Panc1 (cell line): ENCODE results near the gene SEC16A. TPM values are rescaled to one million over a fixed set of nuclear protein-coding genes. Genes with fewer than 3 reads are reported as not detected.

ENCODE experiments used
- ATAC-seq: fragments of 200-7000 bp; cut with Tn5 transposase; 2 replicates; pipeline ENCODE4 v1.9.1; 2020; ENCODE audit warnings: mild to moderate bottlenecking, moderate library complexity
- BruUV-seq: library from RNA; stranded (reverse); fragments of 400-500 nt; replicated peaks from 2 replicates; lab custom pipeline; 2021; lab: Mats Ljungman, UMichigan
- CTCF ChIA-PET: fragments of 300-600 bp; sonication (Branson Sonifier 250); formaldehyde crosslinking; loops from one replicate; lab custom pipeline; 2022; ENCODE audit warnings: antibody characterized with exemption; lab: Charles Lee
- POLR2A ChIA-PET: fragments of 300-600 bp; sonication (Branson Sonifier 250); formaldehyde crosslinking; loops from one replicate; lab custom pipeline; 2022; ENCODE audit warnings: antibody characterized with exemption; lab: Charles Lee
- DNase-seq: peaks from one replicate; pipeline ENCODE4 v3.0.0-alpha.2; 2010; ENCODE audit warnings: low read depth, low spot score
- H3K27ac ChIP-seq: 2 replicates; pipeline ENCODE4 v1.5.1; 2011; ENCODE audit warnings: mild to moderate bottlenecking, low read length, inconsistent platforms
- H3K27me3 ChIP-seq: fragments of 200-500 bp; sonication (Bioruptor generic); 2 replicates; pipeline ENCODE4 v1.6.0; 2014; ENCODE audit warnings: low read length, inconsistent platforms; ENCODE audit not compliant: control insufficient read depth, insufficient read depth
- H3K36me3 ChIP-seq: fragments of 200-500 bp; sonication (Bioruptor generic); 2 replicates; pipeline ENCODE4 v1.5.1; 2014; ENCODE audit warnings: inconsistent platforms, mild to moderate bottlenecking, low read length, moderate library complexity; ENCODE audit not compliant: control insufficient read depth, insufficient read depth
- H3K4me1 ChIP-seq: 2 replicates; pipeline ENCODE4 v1.5.1; 2011; ENCODE audit warnings: inconsistent platforms, mild to moderate bottlenecking, low read length, moderate library complexity; ENCODE audit not compliant: control insufficient read depth, insufficient read depth
- H3K4me3 ChIP-seq, 2 experiments: 2 replicates each; pipeline ENCODE4 v1.5.1; 2011 to 2012; ENCODE audit warnings: low read depth in 2 of 2, low read length in 2 of 2, mild to moderate bottlenecking in 2 of 2, inconsistent platforms in 1 of 2, moderate library complexity in 1 of 2
- H3K9me3 ChIP-seq: fragments of 200-500 bp; sonication (Bioruptor generic); 2 replicates; pipeline ENCODE4 v1.5.1; 2014; ENCODE audit warnings: low read depth, mild to moderate bottlenecking, inconsistent platforms, low read length, moderate library complexity; ENCODE audit not compliant: control insufficient read depth, insufficient read depth
- POLR2AphosphoS5 ChIP-seq: IDR thresholded peaks from 2 replicates; pipeline ENCODE4 v1.6.1; 2012; ENCODE audit warnings: mild to moderate bottlenecking, low read depth, low read length, moderate library complexity
- SIN3A ChIP-seq: IDR thresholded peaks from 2 replicates; pipeline ENCODE4 v1.6.1; 2012; ENCODE audit warnings: low read depth, mild to moderate bottlenecking, low read length, moderate library complexity, borderline replicate concordance; ENCODE audit not compliant: insufficient read depth
- TCF7L2 ChIP-seq: IDR thresholded peaks from 2 replicates; pipeline ENCODE4 v1.6.1; 2011; ENCODE audit warnings: mild to moderate bottlenecking, low read depth, low read length, inconsistent platforms
- in situ Hi-C: cut with HindIII; loops from 2 replicates; pipeline ENCODE4 v1.10.0; 2016; ENCODE audit warnings: low sequenced_read_pairs, low pct_unique_long_range_greater_than_20kb
- intact Hi-C: fragments of 100-400 bp; cut with micrococcal nuclease; formaldehyde crosslinking; loops from one replicate; pipeline ENCODE4 v1.10.0; 2022; ENCODE audit not compliant: unreplicated experiment
- total RNA-seq: library from RNA; stranded (reverse); gene quantifications from one replicate; pipeline ENCODE4 v1.2.1, GENCODE V29; 2021; ENCODE audit not compliant: unreplicated experiment
- TF ChIP-seq, protein P1 (sequence below), 2 experiments: IDR thresholded peaks; 2 replicates each; pipeline ENCODE4 v1.6.1; 2011 to 2012; ENCODE audit warnings: low read depth in 2 of 2, control low read depth in 1 of 2, low read length in 1 of 2, mild to moderate bottlenecking in 1 of 2, moderate library complexity in 1 of 2; ENCODE audit not compliant: insufficient read depth in 1 of 2
- TF ChIP-seq, protein P2 (sequence below): fragments of 450-650 bp; IDR thresholded peaks from 2 replicates; pipeline ENCODE4 v1.5.1; 2017; ENCODE audit warnings: mild to moderate bottlenecking

SEC16A gene
- total RNA-seq, 1 experiment from 2014 or later, result 76.5 TPM

DNA sequence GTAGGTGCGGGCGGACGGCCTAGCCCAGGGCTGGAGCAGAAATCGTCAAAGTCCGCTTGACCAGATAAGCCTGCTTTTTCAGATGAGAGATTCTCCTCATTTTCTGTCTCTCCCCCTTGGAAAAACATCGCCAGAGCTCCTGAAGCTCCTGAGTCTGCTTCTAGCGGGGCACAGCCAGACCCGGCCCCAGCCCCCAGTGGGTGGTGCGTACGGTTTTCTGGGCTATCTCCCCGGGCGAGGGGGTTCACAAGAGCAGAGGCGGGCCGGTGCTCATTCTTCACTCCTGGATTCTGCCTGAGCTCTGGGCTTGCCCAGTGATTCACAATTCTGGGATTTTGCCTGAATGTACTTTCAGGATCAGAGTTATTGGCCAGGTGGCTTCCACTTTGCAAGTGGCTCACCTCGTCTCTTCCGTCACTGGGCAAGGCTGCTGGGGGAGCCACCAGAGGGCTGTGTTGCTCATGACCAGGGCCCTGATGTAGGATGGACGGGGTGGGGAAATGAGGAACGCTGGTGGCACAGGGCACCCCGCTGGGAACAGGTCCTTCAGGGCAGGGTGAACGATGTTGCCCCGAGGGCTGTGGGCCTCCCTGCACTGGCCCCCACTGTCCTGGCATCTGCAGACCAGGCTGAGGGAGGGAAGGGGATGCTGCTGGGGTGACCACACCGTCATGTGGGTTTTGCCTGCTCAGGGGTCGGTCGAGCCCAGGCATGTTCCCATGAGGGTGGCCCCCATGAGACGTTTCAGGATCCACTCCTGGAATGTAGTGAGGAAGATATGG is 6.3 kb downstream of the SEC16A start:
- CTCF ChIA-PET, result no interaction called here

DNA sequence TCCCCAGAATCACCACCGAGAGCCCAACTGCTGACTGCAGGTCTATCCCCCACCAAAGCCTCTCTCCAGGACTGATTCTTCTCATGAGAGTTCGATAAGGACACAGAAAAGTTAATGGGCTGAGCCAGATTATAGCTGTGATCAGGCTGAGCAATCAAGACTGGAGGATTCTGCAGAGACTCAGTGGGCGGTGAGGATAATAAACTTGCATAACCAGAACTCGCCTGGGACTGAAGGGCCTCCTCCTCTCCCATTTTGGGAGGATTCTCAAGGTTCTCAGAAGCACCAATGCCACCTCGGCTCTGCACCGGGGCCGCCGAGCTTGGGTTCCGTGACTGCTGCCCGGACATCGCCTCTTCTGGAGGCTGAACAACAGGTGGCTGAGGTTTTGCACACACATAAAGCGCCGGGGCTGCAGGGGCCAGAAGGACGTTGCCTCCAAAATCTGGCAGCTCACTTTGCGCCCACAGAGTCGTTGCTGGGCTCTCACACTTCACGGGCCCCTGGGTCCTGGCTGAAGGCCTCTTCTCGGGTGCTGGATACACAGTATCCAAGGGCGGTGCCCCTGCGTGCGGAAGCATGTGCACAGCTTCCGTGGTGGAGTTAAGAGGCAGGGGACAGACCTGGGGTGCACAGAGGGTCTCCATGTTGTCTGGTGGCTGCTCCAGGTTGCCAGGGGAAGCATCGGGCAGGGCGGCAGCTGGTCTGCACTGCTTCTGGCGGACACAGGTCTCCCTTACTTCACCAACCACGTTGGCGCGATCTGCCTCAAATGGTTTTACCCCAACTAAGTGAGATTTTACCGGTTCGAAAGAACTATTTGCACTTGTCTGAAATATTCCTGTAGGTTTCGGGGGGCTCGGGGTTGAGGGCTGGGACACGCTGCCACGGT is 7.6 kb downstream of the SEC16A start:
- DNase-seq, result no peak
- intact Hi-C loops, result no loop called here
- no TSS peak for BruUV-seq
- POLR2A ChIA-PET, result interaction anchor here (0.6 kb wide), 1 partner anchor 176 kb away, joined by 3 read pairs; no protein-coding TSS in a partner anchor
- Histone ChIP-seq H3K9me3 (no peaks in the 10 kb centered on the region), H3K4me1 (no peaks in the 10 kb centered on the region), H3K36me3 (peaks cover 7% of the 10 kb centered on the region), H3K27ac (no peak overlapping the region), H3K4me3 (no peak overlapping the region), H3K27me3 (no peaks in the 10 kb centered on the region)
- CTCF ChIA-PET, result no interaction called here
- TF ChIP-seq, protein P1, sequence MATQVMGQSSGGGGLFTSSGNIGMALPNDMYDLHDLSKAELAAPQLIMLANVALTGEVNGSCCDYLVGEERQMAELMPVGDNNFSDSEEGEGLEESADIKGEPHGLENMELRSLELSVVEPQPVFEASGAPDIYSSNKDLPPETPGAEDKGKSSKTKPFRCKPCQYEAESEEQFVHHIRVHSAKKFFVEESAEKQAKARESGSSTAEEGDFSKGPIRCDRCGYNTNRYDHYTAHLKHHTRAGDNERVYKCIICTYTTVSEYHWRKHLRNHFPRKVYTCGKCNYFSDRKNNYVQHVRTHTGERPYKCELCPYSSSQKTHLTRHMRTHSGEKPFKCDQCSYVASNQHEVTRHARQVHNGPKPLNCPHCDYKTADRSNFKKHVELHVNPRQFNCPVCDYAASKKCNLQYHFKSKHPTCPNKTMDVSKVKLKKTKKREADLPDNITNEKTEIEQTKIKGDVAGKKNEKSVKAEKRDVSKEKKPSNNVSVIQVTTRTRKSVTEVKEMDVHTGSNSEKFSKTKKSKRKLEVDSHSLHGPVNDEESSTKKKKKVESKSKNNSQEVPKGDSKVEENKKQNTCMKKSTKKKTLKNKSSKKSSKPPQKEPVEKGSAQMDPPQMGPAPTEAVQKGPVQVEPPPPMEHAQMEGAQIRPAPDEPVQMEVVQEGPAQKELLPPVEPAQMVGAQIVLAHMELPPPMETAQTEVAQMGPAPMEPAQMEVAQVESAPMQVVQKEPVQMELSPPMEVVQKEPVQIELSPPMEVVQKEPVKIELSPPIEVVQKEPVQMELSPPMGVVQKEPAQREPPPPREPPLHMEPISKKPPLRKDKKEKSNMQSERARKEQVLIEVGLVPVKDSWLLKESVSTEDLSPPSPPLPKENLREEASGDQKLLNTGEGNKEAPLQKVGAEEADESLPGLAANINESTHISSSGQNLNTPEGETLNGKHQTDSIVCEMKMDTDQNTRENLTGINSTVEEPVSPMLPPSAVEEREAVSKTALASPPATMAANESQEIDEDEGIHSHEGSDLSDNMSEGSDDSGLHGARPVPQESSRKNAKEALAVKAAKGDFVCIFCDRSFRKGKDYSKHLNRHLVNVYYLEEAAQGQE (IDR thresholded peaks at IDR 0.05; ENCODE audit: insufficient read depth in 1 of 2, low read depth in 2 of 2, low read length in 1 of 2), result no peak
- TF ChIP-seq SIN3A (no peak), POLR2AphosphoS5 (no peak), TCF7L2 (no peak)
- TF ChIP-seq, protein P2, sequence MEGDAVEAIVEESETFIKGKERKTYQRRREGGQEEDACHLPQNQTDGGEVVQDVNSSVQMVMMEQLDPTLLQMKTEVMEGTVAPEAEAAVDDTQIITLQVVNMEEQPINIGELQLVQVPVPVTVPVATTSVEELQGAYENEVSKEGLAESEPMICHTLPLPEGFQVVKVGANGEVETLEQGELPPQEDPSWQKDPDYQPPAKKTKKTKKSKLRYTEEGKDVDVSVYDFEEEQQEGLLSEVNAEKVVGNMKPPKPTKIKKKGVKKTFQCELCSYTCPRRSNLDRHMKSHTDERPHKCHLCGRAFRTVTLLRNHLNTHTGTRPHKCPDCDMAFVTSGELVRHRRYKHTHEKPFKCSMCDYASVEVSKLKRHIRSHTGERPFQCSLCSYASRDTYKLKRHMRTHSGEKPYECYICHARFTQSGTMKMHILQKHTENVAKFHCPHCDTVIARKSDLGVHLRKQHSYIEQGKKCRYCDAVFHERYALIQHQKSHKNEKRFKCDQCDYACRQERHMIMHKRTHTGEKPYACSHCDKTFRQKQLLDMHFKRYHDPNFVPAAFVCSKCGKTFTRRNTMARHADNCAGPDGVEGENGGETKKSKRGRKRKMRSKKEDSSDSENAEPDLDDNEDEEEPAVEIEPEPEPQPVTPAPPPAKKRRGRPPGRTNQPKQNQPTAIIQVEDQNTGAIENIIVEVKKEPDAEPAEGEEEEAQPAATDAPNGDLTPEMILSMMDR, result no peak
- ATAC-seq, result no peak
- in situ Hi-C loops, result no loop called here

More for the DNA sequence above, 6.3 kb downstream of the SEC16A start:
- H3K27ac ChIP-seq, result no peak overlapping the region
- H3K36me3 ChIP-seq, result peaks cover 7% of the 10 kb centered on the region
- in situ Hi-C loops, result no loop called here
- no peaks in the 10 kb centered on the region for H3K9me3 ChIP-seq
- no TSS peak for BruUV-seq
- H3K27me3 ChIP-seq, result no peaks in the 10 kb centered on the region
- no peak for DNase-seq
- no peak for ATAC-seq
- no peak overlapping the region for H3K4me3 ChIP-seq
- POLR2A ChIA-PET, result no interaction called here
- H3K4me1 ChIP-seq, result no peaks in the 10 kb centered on the region
- intact Hi-C loops, result no loop called here
- TF ChIP-seq, protein P2, result no peak
- no peak for TF ChIP-seq TCF7L2
- TF ChIP-seq SIN3A, result no peak
- no peak for TF ChIP-seq POLR2AphosphoS5
- TF ChIP-seq, protein P1 (IDR thresholded peaks at IDR 0.05; ENCODE audit: insufficient read depth in 1 of 2, low read depth in 2 of 2, low read length in 1 of 2), result no peak
